Brain microvascular endothelial cell (primary cell): ENCODE measurements around the gene CCDC158.

Experiments used
- DNase-seq: peaks from one replicate; pipeline ENCODE4 v3.0.0-alpha.2; 2020
- H3K27ac ChIP-seq: fragments of 250-450 bp; sonication (Bioruptor Pico); 2 replicates; pipeline ENCODE4 v1.5.1; 2020; ENCODE audit warnings: mild to moderate bottlenecking, moderate library complexity
- H3K27me3 ChIP-seq: fragments of 250-450 bp; sonication (Bioruptor Pico); replicated peaks from 2 replicates; pipeline ENCODE4 v1.5.1; 2020; ENCODE audit warnings: mild to moderate bottlenecking
- H3K36me3 ChIP-seq: fragments of 250-450 bp; sonication (Bioruptor Pico); replicated peaks from 2 replicates; pipeline ENCODE4 v1.5.1; 2020; ENCODE audit warnings: mild to moderate bottlenecking
- H3K4me3 ChIP-seq: 2 replicates; pipeline ENCODE4 v1.5.1; 2011; ENCODE audit warnings: low read depth, mild to moderate bottlenecking, control low read depth, low read length, moderate library complexity
- in situ Hi-C: cut with HindIII; loops from 2 replicates; pipeline ENCODE4 v1.10.0; 2017; ENCODE audit warnings: low sequenced_read_pairs, low pct_ligation_motif_present
- TF ChIP-seq, protein P1 (sequence below): IDR thresholded peaks from 2 replicates; pipeline ENCODE4 v1.5.1; 2011; ENCODE audit warnings: low read depth, mild to moderate bottlenecking, moderate library complexity, low read length, control low read depth, inconsistent platforms; ENCODE audit errors: missing control alignments

The CCDC158 gene

DNA sequence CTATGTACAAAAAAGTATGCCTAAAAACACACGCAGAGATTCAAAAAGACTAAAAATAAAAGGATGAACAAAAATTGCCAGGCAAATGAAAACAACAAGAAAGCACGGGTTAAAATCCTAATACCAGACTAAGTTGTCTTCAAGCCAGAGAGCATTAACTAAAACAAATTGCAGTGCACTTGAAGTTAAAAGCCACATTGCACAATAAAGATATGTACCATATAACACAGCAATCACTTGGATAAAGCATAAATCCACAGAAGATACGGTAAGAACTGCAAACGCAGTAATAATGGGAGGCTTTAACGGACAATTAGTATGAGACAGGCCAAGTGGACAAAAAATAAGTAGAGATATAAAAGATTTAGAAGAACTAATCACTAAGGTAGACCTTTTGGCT is 14.9 kb downstream of the CCDC158 start:
- H3K27me3 ChIP-seq, result peaks cover 2% of the 10 kb centered on the region
- H3K36me3 ChIP-seq, result no peaks in the 10 kb centered on the region
- in situ Hi-C loops, result no loop called here
- no peak for DNase-seq
- TF ChIP-seq, protein P1, sequence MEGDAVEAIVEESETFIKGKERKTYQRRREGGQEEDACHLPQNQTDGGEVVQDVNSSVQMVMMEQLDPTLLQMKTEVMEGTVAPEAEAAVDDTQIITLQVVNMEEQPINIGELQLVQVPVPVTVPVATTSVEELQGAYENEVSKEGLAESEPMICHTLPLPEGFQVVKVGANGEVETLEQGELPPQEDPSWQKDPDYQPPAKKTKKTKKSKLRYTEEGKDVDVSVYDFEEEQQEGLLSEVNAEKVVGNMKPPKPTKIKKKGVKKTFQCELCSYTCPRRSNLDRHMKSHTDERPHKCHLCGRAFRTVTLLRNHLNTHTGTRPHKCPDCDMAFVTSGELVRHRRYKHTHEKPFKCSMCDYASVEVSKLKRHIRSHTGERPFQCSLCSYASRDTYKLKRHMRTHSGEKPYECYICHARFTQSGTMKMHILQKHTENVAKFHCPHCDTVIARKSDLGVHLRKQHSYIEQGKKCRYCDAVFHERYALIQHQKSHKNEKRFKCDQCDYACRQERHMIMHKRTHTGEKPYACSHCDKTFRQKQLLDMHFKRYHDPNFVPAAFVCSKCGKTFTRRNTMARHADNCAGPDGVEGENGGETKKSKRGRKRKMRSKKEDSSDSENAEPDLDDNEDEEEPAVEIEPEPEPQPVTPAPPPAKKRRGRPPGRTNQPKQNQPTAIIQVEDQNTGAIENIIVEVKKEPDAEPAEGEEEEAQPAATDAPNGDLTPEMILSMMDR, result no peak
- H3K27ac ChIP-seq, result no peak overlapping the region
- H3K4me3 ChIP-seq, result no peak overlapping the region

GRCh38 chr4:76401654-76402053 is 19.3 kb downstream of the CCDC158 start:
- in situ Hi-C loops, result no loop called here
- Histone ChIP-seq H3K36me3 (no peaks in the 10 kb centered on the region), H3K27me3 (peaks cover 2% of the 10 kb centered on the region), H3K4me3 (no peak overlapping the region), H3K27ac (no peak overlapping the region)
- no peak for DNase-seq
- TF ChIP-seq, protein P1, result no peak

DNA sequence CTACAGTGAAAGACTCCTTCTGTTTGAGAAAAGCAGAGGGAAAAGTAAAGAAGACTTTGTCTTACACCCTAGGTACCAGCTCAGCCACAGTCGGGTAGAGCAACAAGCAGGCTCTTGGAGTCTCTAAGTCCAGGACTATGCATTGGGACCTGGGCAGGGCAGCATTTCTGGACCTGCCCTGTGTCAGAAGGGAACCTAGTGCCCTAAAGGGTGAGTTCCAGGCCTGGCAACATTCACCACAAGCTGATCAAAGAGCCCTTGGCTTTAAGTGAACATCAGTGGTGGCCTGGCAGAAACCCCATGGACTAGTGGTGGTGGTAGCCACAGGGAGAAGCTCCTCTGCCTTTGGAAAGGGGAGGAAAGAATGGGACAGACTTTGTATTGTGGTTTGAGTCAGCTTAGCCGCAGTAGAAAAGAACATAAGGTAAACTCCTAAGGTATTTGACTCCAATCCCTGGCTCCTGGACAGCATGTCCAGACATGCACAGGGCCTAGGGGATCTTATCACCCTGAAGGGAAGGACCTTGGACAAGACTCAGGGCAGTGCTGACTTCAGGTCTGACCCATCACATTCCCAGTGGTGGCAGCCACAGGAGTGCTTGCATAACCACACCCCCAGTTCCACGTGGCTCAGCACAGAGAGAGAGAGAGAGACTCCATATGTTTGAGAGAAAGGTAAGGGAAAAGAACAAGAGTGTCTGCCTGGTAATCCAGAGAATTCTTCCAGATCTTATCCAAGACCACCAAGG is 32.6 kb downstream of the CCDC158 start:
- Histone ChIP-seq H3K27ac (no peak overlapping the region), H3K36me3 (no peaks in the 10 kb centered on the region), H3K4me3 (no peak overlapping the region), H3K27me3 (no peaks in the 10 kb centered on the region)
- TF ChIP-seq, protein P1, result no peak
- in situ Hi-C loops, result no loop called here
- no peak for DNase-seq

DNA sequence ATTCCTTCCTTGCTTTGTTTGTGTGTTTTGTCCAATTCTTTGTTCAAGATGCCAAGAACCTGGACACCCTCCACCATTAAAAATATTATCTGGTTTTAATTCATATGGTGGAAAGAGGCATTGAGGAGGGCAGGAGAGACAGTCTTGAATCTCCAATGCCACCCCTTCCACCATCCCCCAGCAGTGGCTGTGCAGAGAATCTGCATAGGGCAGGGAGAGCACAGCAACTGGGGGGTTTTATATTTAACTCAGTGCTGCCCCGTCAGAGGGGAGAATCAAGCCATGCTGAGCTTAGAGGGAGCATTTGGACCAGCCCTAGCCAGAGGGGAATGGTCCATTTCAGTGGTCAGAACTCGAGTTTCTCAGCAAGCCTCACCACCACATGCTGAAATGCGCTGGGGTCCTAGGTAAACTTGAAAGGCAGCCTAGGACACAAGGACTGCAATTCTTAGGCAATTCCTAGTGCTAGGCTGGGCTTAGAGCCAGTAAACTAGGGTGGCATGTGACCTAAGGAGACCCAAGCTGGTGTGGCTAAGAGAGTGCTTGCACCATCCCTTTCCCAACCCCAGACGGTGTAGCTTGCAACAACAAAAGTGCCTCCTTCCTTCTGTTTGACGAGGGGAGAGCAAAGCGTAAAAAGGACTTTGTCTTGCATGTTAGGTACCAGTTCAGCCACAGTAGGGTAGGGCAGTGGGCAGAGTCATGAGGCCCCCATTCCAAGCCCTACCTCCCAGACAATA is 34.2 kb downstream of the CCDC158 start:
- in situ Hi-C loops, result no loop called here
- TF ChIP-seq, protein P1, result no peak
- Histone ChIP-seq H3K27ac (no peak overlapping the region), H3K27me3 (no peaks in the 10 kb centered on the region), H3K36me3 (no peaks in the 10 kb centered on the region), H3K4me3 (no peak overlapping the region)
- no peak for DNase-seq

DNA sequence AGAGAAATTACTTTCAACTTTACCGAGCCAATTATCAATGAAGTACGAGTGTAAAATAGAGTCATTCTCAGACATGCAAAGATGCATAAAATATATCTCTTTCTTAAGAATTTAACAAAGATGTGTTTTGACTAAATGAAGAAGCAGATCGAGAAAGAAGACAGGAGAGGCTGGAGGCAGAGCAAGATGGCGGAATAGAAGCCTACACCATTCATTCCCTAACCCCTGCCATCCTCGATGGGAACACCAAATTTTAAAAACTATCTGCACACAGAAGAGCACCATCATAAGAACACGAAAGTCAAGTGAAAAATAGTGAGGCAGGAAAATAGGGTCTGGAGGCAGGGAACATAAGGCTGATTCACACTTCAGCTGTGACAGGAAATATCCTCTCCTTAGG is 35.0 kb downstream of the CCDC158 start:
- in situ Hi-C loops, result no loop called here
- H3K27ac ChIP-seq, result no peak overlapping the region
- no peak for DNase-seq
- TF ChIP-seq, protein P1, result no peak
- no peak overlapping the region for H3K4me3 ChIP-seq
- no peaks in the 10 kb centered on the region for H3K27me3 ChIP-seq
- H3K36me3 ChIP-seq, result no peaks in the 10 kb centered on the region

- H3K36me3 ChIP-seq, result no peaks in the 10 kb centered on the region
- no peak overlapping the region for H3K4me3 ChIP-seq
- DNase-seq, result no peak
- TF ChIP-seq, protein P1, result no peak
- H3K27me3 ChIP-seq, result no peaks in the 10 kb centered on the region
- in situ Hi-C loops, result no loop called here
- H3K27ac ChIP-seq, result no peak overlapping the region
Observed at GRCh38 chr4:76384052-76384451, 36.9 kb downstream of the CCDC158 start.
